A549 (cell line): ENCODE data around the gene PBX4. TPM values are rescaled to one million over a fixed set of nuclear protein-coding genes. Genes with fewer than 3 reads are reported as not detected.

Experiments
- ATAC-seq, 2 experiments: fragments of 200-7000 bp in 1 of 2; fragments of >200 bp in 1 of 2; cut with Nextera tagmentation in 1 of 2; cut with Tn5 transposase in 1 of 2; 3 replicates each; pipeline versions ENCODE4 v1.8.0 to v1.9.1; 2018 to 2020; ENCODE audit warnings: mild to moderate bottlenecking in 1 of 2, moderate library complexity in 1 of 2
- CTCF ChIA-PET: fragments of 300-600 bp; sonication (Branson Sonifier 250); formaldehyde crosslinking; extraction: SDS; loops from one replicate; lab custom pipeline; 2021; ENCODE audit warnings: antibody characterized with exemption, inconsistent platforms; lab: Yijun Ruan, JAX
- POLR2A ChIA-PET: fragments of 350-600 bp; formaldehyde crosslinking; extraction: SDS; loops from one replicate; lab custom pipeline; 2021; ENCODE audit warnings: antibody characterized with exemption, inconsistent platforms; lab: Yijun Ruan, JAX
- DNase-seq, 2 experiments: peaks; one replicate each; pipeline versions ENCODE4 v3.0.0 to v3.0.0-alpha.2; 2011 to 2016; ENCODE audit warnings: low read depth in 1 of 2, low spot score in 1 of 2
- FAIRE-seq: peaks from 2 replicates; lab custom pipeline; 2011; peaks lifted over from hg19 to GRCh38; lab: Jason Lieb, UNC
- H3K27ac ChIP-seq, 2 experiments: fragments of >200 bp; sonication (Bioruptor Twin); formaldehyde crosslinking; 3 replicates each; pipeline ENCODE4 v1.5.1; 2016 to 2017
- H3K4me1 ChIP-seq: fragments of >200 bp; sonication (Bioruptor Twin); formaldehyde crosslinking; 3 replicates; pipeline ENCODE4 v1.6.1; 2016
- H3K4me2 ChIP-seq: fragments of >200 bp; sonication (Bioruptor Twin); formaldehyde crosslinking; 3 replicates; pipeline ENCODE4 v1.6.1; 2016
- H3K4me3 ChIP-seq: fragments of >200 bp; sonication (Bioruptor Twin); formaldehyde crosslinking; 3 replicates; pipeline ENCODE4 v1.5.1; 2016
- H3K9me3 ChIP-seq: fragments of >200 bp; sonication (Bioruptor Twin); formaldehyde crosslinking; 3 replicates; pipeline ENCODE4 v1.6.1; 2016
- CBX2 ChIP-seq: fragments of 200-600 bp; sonication (generic); IDR thresholded peaks from 2 replicates; pipeline ENCODE4 v1.6.1; 2016; ENCODE audit warnings: low read depth, mild to moderate bottlenecking, borderline replicate concordance
- EP300 ChIP-seq, 2 experiments: fragments of >200 bp; sonication (Bioruptor Twin); formaldehyde crosslinking; IDR thresholded peaks; 2 replicates in 1 of 2; 3 replicates in 1 of 2; pipeline ENCODE4 v1.6.1; 2016 to 2017
- KDM1A ChIP-seq: fragments of 200-600 bp; sonication (generic); IDR thresholded peaks from 2 replicates; pipeline ENCODE4 v1.6.1; 2016; ENCODE audit warnings: low read depth, mild to moderate bottlenecking
- NPAS2 ChIP-seq: fragments of 250-450 bp; sonication (Bioruptor Pico); IDR thresholded peaks from 2 replicates; pipeline ENCODE4 v1.8.0; 2022; ENCODE audit warnings: mild to moderate bottlenecking, moderate library complexity, borderline replicate concordance
- RAD21 ChIP-seq, 2 experiments: fragments of >200 bp in 1 of 2; sonication (Bioruptor Twin) in 1 of 2; formaldehyde crosslinking in 1 of 2; IDR thresholded peaks in 1 of 2; conservative IDR thresholded peaks in 1 of 2; 2 replicates in 1 of 2; 3 replicates in 1 of 2; pipeline ENCODE4 v1.6.1; 2012 to 2018; ENCODE audit warnings: inconsistent platforms in 1 of 2
- SMC3 ChIP-seq: fragments of >200 bp; sonication (Bioruptor Twin); formaldehyde crosslinking; IDR thresholded peaks from 3 replicates; pipeline ENCODE4 v1.6.1; 2018; ENCODE audit warnings: inconsistent platforms
- TFCP2L1 ChIP-seq: fragments of 250-450 bp; sonication (Bioruptor Pico); IDR thresholded peaks from 2 replicates; pipeline ENCODE4 v1.5.0; 2021; ENCODE audit warnings: mild to moderate bottlenecking
- ZFP36 ChIP-seq: fragments of 450-650 bp; IDR thresholded peaks from 2 replicates; pipeline ENCODE4 v1.6.1; 2014; ENCODE audit warnings: borderline replicate concordance; ENCODE audit not compliant: partially characterized antibody
- ZNF302 ChIP-seq: fragments of 250-450 bp; sonication (Bioruptor Pico); IDR thresholded peaks from 2 replicates; pipeline ENCODE4 v1.9.0; 2021; ENCODE audit warnings: inconsistent platforms, mild to moderate bottlenecking, moderate library complexity
- WGBS: methylation state at CpG from one replicate; pipeline ENCODE4 v1.1.6; 2017; ENCODE audit errors: missing lambda C conversion rate; 5-methylcytosine and 5-hydroxymethylcytosine counted together
- polyA plus RNA-seq, 4 experiments: library from polyadenylated mRNA; depleted of rRNA in 3 of 4; stranded (reverse); fragments of >200 nt; fragmentation: RNase III in 1 of 4; extraction: RNeasy Plus Mini Kit Qiagen cat#74134 plus additional on column Dnase treatment in 1 of 4; gene quantifications; 2 replicates in 3 of 4; 3 replicates in 1 of 4; pipeline ENCODE4 v1.2.3, GENCODE V29; 2011 to 2017
- TF ChIP-seq, protein P1 (sequence below): IDR thresholded peaks from 2 replicates; pipeline ENCODE4 v1.6.1; 2012; ENCODE audit warnings: low read depth, borderline replicate concordance
- TF ChIP-seq, protein P2 (sequence below): IDR thresholded peaks from 2 replicates; pipeline ENCODE4 v1.6.1; 2012
- TF ChIP-seq, protein P3 (sequence below): fragments of >200 bp; sonication (Bioruptor Twin); formaldehyde crosslinking; IDR thresholded peaks from 3 replicates; pipeline ENCODE4 v1.5.1; 2016

The PBX4 gene
- polyA plus RNA-seq, 2 of the 4 experiments (the other 2 are of a cell fraction) = 0.70 to 0.90 TPM

DNA sequence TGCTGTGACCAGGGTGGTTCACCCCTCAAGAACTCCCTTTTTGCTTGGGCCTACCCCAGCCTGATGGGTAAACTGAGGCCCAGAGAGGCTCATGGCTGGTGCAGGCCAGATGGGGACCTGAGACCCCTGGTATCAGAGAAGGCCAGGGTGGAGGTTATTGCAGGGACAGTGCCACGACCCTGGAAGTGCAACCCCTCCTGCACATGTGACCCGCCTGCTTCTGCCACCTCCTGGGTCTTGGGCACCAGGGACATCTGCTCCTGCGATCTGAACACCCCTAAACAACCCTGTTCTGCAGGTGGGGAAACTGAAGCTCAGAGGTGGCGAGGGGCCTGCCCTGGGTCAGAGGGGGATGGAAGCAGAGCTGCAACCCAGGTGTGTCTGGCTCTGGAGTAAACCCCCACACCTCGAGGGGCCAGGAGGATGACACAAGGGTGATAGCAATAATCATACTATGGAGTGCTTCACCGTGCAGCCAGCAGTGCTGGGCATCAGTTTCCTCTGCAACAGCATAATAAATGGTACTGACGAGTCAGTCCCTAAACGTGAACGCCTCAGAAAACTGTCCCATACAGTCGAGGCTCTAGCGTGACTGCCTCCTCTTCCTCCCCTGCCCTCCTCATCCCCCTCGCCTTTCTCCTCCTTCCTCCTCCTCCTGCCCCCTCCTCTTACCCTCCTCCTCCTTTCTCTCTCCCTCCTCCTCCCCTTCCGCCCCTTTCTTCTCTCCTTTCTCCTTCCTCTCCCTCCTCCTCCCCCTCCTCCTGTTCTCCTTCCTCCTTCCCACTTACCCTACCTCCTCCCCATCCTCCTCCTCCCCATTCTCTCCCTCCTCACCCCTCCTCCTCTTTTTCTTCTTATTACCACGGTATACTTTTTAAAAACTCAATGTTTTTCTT, 85.4 kb downstream of the PBX4 start:
- Histone ChIP-seq H3K27ac (no peak overlapping the region), H3K4me1 (no peaks in the 10 kb centered on the region), H3K4me2 (no peak overlapping the region), H3K9me3 (no peaks in the 10 kb centered on the region), H3K4me3 (no peak overlapping the region)
- TF ChIP-seq ZNF302 (CRISPR knock-in tag) (no peak), KDM1A (no peak)
- TF ChIP-seq, protein P1, sequence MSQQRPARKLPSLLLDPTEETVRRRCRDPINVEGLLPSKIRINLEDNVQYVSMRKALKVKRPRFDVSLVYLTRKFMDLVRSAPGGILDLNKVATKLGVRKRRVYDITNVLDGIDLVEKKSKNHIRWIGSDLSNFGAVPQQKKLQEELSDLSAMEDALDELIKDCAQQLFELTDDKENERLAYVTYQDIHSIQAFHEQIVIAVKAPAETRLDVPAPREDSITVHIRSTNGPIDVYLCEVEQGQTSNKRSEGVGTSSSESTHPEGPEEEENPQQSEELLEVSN = no peak
- no peak for FAIRE-seq
- 59% methylated on average over 9 of the region's 14 CpGs for WGBS
- ChIA-PET CTCF (interaction anchor here (0.7 to 6.4 kb wide), 25 partner anchors 8 to 125 kb away, joined by 3 to 79 read pairs (median 5); partner anchors contain the start of gene GMIP), POLR2A (no interaction called here)
- no peak for DNase-seq
- peak in 1 of 2 experiments; percentile 5; a peak in 3 of 6 replicates for ATAC-seq

DNA sequence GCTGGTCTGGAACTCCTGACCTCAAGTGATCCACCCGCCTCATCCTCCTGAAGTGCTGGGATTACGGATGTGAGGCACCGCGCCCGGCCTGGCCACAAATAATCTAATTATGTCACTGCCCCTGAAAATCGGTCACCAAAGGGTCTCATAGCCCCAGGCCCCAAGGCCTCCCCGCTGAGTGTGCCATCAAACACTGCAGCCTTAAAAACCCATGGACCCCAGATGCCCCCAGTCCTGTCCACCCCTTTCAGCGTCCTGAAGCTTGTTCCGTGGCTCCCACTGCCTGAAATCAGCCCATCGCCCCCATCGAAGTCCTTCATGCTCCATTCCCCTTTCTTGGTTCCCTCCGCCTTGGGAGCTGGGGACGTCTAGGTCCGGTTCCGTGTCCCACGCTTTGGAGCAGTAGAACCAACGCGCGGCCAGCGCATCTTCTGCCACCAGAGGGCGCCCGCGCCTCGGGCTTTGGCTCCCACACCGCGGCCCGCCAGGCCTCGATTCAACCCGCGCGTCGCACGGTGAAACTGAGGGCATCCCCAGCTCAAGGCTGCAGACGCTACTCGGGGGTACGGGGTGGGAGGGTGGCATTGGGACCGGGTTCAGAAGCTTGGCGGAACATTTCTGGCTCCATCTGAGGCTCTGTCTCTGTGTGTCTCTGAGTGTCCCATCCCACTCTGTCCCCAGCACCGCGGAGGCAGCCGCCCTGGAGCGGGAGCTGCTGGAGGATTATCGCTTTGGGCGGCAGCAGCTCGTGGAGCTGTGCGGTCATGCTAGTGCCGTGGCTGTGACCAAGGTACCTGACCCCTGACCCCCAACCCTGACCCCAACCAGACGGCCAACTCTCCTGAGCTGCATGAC, 86.3 kb downstream of the PBX4 start:
- DNase-seq = peak; percentile 41 to 53

DNA sequence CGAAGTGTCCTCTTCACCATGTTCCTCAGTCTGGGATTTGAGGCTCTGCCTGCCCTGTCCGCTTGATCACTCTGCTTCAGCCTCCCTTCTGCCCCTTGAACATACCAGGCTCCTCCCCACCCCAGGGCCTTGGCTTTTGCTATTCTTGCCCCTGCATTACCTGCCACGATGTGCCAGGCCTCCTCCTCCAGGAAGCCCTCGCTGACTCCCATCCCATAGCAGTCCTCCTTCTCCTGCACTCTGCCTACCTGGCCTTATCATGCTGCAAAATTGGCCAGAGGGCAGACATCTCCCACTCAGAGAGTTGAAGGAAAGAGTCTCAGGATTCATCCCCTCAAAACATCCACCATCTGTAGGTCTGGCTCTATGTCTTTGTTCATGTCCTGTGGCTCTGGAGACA, 87.6 kb downstream of the PBX4 start:
- TF ChIP-seq ZFP36 (peak; percentile 69), TFCP2L1 (CRISPR knock-in tag) (no peak), EP300 (IDR thresholded peaks at IDR 0.05) (no peak)
- H3K27ac ChIP-seq = no peak overlapping the region
- DNase-seq (no peak), ATAC-seq (no peak), FAIRE-seq (no peak)
- H3K4me1 ChIP-seq = no peaks in the 10 kb centered on the region
- ChIA-PET CTCF (interaction anchor here (0.6 to 6.4 kb wide), 7 partner anchors 12 to 237 kb away, joined by 3 to 79 read pairs (median 7); partner anchors contain the start of gene GMIP), POLR2A (interaction anchor here (0.6 to 0.7 kb wide), 4 partner anchors 15 to 119 kb away, joined by 3 to 4 read pairs (median 4); partner anchors contain the start of genes NDUFA13 and TSSK6)
- WGBS = 89% methylated on average over 4 of the region's 4 CpGs
- H3K9me3 ChIP-seq = no peaks in the 10 kb centered on the region
- H3K4me2 ChIP-seq = no peak overlapping the region
- H3K4me3 ChIP-seq = no peak overlapping the region

More for the DNA sequence above, 86.3 kb downstream of the PBX4 start:
- POLR2A ChIA-PET = interaction anchor here (0.9 kb wide), 1 partner anchor 132 kb away, joined by 6 read pairs; no protein-coding TSS in a partner anchor
- no peak overlapping the region for H3K4me3 ChIP-seq
- H3K9me3 ChIP-seq = no peaks in the 10 kb centered on the region
- FAIRE-seq = no peak
- TF ChIP-seq, protein P2, sequence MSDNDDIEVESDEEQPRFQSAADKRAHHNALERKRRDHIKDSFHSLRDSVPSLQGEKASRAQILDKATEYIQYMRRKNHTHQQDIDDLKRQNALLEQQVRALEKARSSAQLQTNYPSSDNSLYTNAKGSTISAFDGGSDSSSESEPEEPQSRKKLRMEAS = 0 out of 2 replicates have a peak, but pooled peaks have one; percentile 36
- TF ChIP-seq RAD21 (conservative IDR thresholded peaks at IDR 0.05 in 1 of 2, IDR thresholded peaks at IDR 0.05 in 1 of 2) (peak; percentile 71 to 80), CBX2 (no peak), NPAS2 (no peak), SMC3 (peak; percentile 72)
- TF ChIP-seq, protein P3, sequence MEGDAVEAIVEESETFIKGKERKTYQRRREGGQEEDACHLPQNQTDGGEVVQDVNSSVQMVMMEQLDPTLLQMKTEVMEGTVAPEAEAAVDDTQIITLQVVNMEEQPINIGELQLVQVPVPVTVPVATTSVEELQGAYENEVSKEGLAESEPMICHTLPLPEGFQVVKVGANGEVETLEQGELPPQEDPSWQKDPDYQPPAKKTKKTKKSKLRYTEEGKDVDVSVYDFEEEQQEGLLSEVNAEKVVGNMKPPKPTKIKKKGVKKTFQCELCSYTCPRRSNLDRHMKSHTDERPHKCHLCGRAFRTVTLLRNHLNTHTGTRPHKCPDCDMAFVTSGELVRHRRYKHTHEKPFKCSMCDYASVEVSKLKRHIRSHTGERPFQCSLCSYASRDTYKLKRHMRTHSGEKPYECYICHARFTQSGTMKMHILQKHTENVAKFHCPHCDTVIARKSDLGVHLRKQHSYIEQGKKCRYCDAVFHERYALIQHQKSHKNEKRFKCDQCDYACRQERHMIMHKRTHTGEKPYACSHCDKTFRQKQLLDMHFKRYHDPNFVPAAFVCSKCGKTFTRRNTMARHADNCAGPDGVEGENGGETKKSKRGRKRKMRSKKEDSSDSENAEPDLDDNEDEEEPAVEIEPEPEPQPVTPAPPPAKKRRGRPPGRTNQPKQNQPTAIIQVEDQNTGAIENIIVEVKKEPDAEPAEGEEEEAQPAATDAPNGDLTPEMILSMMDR = peak; percentile 68
- TF ChIP-seq, all 56 proteins: peak for 4
- H3K27ac ChIP-seq = no peak overlapping the region
- CTCF ChIA-PET = interaction anchor here (0.6 to 6.4 kb wide), 31 partner anchors 9 to 130 kb away, joined by 3 to 79 read pairs (median 5); partner anchors contain the start of genes GMIP and NDUFA13
- H3K4me2 ChIP-seq = no peak overlapping the region
- 47% methylated on average over 10 of the region's 48 CpGs for WGBS
- ATAC-seq = peak; percentile 54 to 84; a peak in 5 of 6 replicates
- no peaks in the 10 kb centered on the region for H3K4me1 ChIP-seq
